H1 (cell line): ENCODE results near the gene MTMR6. TPM values are rescaled to one million over a fixed set of nuclear protein-coding genes. Genes with fewer than 3 reads are reported as not detected.

Experiments used
- CTCF ChIA-PET: fragments of 300-600 bp; sonication (Branson Sonifier 250); formaldehyde crosslinking; loops from one replicate; lab custom pipeline; 2021; ENCODE audit not compliant: partially characterized antibody; lab: Charles Lee
- POLR2A ChIA-PET: fragments of 300-600 bp; sonication (Branson Sonifier 250); formaldehyde crosslinking; loops from one replicate; lab custom pipeline; 2021; ENCODE audit warnings: inconsistent platforms; ENCODE audit not compliant: partially characterized antibody; lab: Charles Lee
- DNase-seq, 2 experiments: peaks; one replicate each; pipeline versions ENCODE4 v3.0.0 to v3.0.0-alpha.2; 2010 to 2022; ENCODE audit warnings: low spot score in 2 of 2, low read depth in 1 of 2, mixed read lengths in 1 of 2
- FAIRE-seq: peaks from 2 replicates; lab custom pipeline; 2011; peaks lifted over from hg19 to GRCh38; lab: Jason Lieb, UNC
- H2AFZ ChIP-seq: 2 replicates; pipeline ENCODE4 v1.8.1; 2012; ENCODE audit warnings: low read length, inconsistent platforms
- H2AK5ac ChIP-seq: 2 replicates; pipeline ENCODE4 v1.6.1; 2013; ENCODE audit warnings: low read depth, low read length
- H2BK120ac ChIP-seq: replicated peaks from 2 replicates; pipeline ENCODE3; 2013; ENCODE audit warnings: low read depth, low read length, inconsistent platforms
- H2BK12ac ChIP-seq: 2 replicates; pipeline ENCODE4 v1.6.1; 2013; ENCODE audit warnings: low read depth, low read length
- H2BK15ac ChIP-seq: 2 replicates; pipeline ENCODE4 v1.6.1; 2013; ENCODE audit warnings: low read length
- H2BK20ac ChIP-seq: 2 replicates; pipeline ENCODE4 v1.6.1; 2013; ENCODE audit warnings: low read length
- H2BK5ac ChIP-seq: 2 replicates; pipeline ENCODE4 v1.6.1; 2013; ENCODE audit warnings: low read depth, low read length
- H3K14ac ChIP-seq: 2 replicates; pipeline ENCODE4 v1.6.1; 2013; ENCODE audit warnings: inconsistent platforms; ENCODE audit not compliant: insufficient read length
- H3K18ac ChIP-seq: 2 replicates; pipeline ENCODE4 v1.6.1; 2013; ENCODE audit warnings: low read length; ENCODE audit errors: extremely low read depth
- H3K23ac ChIP-seq: 2 replicates; pipeline ENCODE4 v1.6.1; 2013; ENCODE audit warnings: inconsistent platforms; ENCODE audit not compliant: insufficient read length
- H3K23me2 ChIP-seq: 2 replicates; pipeline ENCODE4 v1.6.1; 2013; ENCODE audit warnings: low read depth, low read length
- H3K27ac ChIP-seq: 2 replicates; pipeline ENCODE4 v1.6.1; 2011; ENCODE audit warnings: low read depth, low read length, inconsistent platforms
- H3K27me3 ChIP-seq, 4 experiments: replicated peaks in 1 of 4; 1 replicate in 1 of 4; 2 replicates in 3 of 4; pipeline versions ENCODE4 v1.6.1 to v1.8.1; 2011 to 2013; ENCODE audit warnings: low read length in 3 of 4, mild to moderate bottlenecking in 3 of 4, inconsistent platforms in 2 of 4, mixed read lengths in 2 of 4, moderate library complexity in 1 of 4; ENCODE audit not compliant: control insufficient read depth in 3 of 4, insufficient read depth in 3 of 4; ENCODE audit errors: extremely low read depth in 1 of 4
- H3K36me3 ChIP-seq, 4 experiments: 2 replicates each; pipeline versions ENCODE4 v1.6.1 to v1.8.1; 2011 to 2013; ENCODE audit warnings: mild to moderate bottlenecking in 4 of 4, low read length in 3 of 4, moderate library complexity in 2 of 4, control low read depth in 1 of 4, inconsistent platforms in 1 of 4; ENCODE audit not compliant: insufficient read depth in 4 of 4, control insufficient read depth in 2 of 4
- H3K4ac ChIP-seq: replicated peaks from 2 replicates; pipeline ENCODE3; 2013; ENCODE audit warnings: low read length, low read depth, mixed read lengths, inconsistent platforms; ENCODE audit not compliant: insufficient read length
- H3K4me1 ChIP-seq, 4 experiments: replicated peaks in 1 of 4; 1 replicate in 1 of 4; 2 replicates in 3 of 4; pipeline versions ENCODE4 v1.6.1 to v1.8.1; 2011 to 2013; ENCODE audit warnings: low read length in 3 of 4, inconsistent platforms in 2 of 4, mixed read lengths in 1 of 4; ENCODE audit not compliant: insufficient read depth in 4 of 4, control insufficient read depth in 3 of 4
- H3K4me2 ChIP-seq, 2 experiments: 2 replicates each; pipeline versions ENCODE4 v1.6.1 to v1.8.1; 2011 to 2013; ENCODE audit warnings: low read depth in 2 of 2, low read length in 2 of 2, control low read depth in 1 of 2, inconsistent platforms in 1 of 2, mild to moderate bottlenecking in 1 of 2; ENCODE audit not compliant: insufficient read depth in 1 of 2
- H3K4me3 ChIP-seq, 4 experiments: fragments of 200-600, 300-600 bp in 1 of 4; sonication (generic), shearing (Covaris generic), sonication (Bioruptor Twin) in 1 of 4; 2 replicates each; pipeline versions ENCODE4 v1.5.1 to v1.8.1; 2011 to 2016; ENCODE audit warnings: low read length in 4 of 4, low read depth in 3 of 4, control low read depth in 2 of 4, inconsistent platforms in 2 of 4, mild to moderate bottlenecking in 2 of 4, mixed read lengths in 1 of 4, moderate library complexity in 1 of 4; ENCODE audit not compliant: insufficient read depth in 2 of 4; ENCODE audit errors: extremely low read depth in 1 of 4
- H3K56ac ChIP-seq: replicated peaks from 2 replicates; pipeline ENCODE3; 2013; ENCODE audit warnings: low read depth, mild to moderate bottlenecking, mixed read lengths, low read length, inconsistent platforms; ENCODE audit not compliant: insufficient read length
- H3K79me1 ChIP-seq: 2 replicates; pipeline ENCODE4 v1.6.1; 2013; ENCODE audit warnings: low read depth, low read length, control low read depth
- H3K79me2 ChIP-seq, 2 experiments: 2 replicates each; pipeline versions ENCODE4 v1.6.1 to v1.8.1; 2012 to 2013; ENCODE audit warnings: low read length in 2 of 2, mild to moderate bottlenecking in 2 of 2, inconsistent platforms in 1 of 2; ENCODE audit not compliant: insufficient read depth in 2 of 2, control insufficient read depth in 1 of 2
- H3K9ac ChIP-seq, 4 experiments: replicated peaks in 1 of 4; 1 replicate in 1 of 4; 2 replicates in 3 of 4; pipeline versions ENCODE4 v1.6.1 to v1.8.1; 2011 to 2013; ENCODE audit warnings: low read depth in 3 of 4, low read length in 3 of 4, control low read depth in 2 of 4, mild to moderate bottlenecking in 2 of 4, moderate library complexity in 2 of 4, inconsistent platforms in 1 of 4; ENCODE audit errors: extremely low read depth in 1 of 4
- H3K9me3 ChIP-seq, 2 experiments: 2 replicates each; pipeline versions ENCODE4 v1.6.1 to v1.8.1; 2012 to 2013; ENCODE audit warnings: mild to moderate bottlenecking in 2 of 2, moderate library complexity in 2 of 2, control low read depth in 1 of 2, inconsistent platforms in 1 of 2, low read depth in 1 of 2, low read length in 1 of 2, mixed read lengths in 1 of 2; ENCODE audit not compliant: insufficient read depth in 2 of 2
- H4K20me1 ChIP-seq, 2 experiments: replicated peaks in 1 of 2; 2 replicates each; pipeline versions ENCODE3 to v1.8.1; 2011 to 2013; ENCODE audit warnings: inconsistent platforms in 2 of 2, low read length in 2 of 2, mild to moderate bottlenecking in 1 of 2; ENCODE audit not compliant: insufficient read depth in 2 of 2, control insufficient read depth in 1 of 2
- H4K5ac ChIP-seq: 2 replicates; pipeline ENCODE4 v1.6.1; 2013; ENCODE audit warnings: low read length, low read depth, mixed read lengths, inconsistent platforms; ENCODE audit not compliant: insufficient read length
- H4K8ac ChIP-seq: 2 replicates; pipeline ENCODE4 v1.8.0; 2013; ENCODE audit warnings: mild to moderate bottlenecking, moderate library complexity, low read length, inconsistent platforms; ENCODE audit not compliant: insufficient read depth; ENCODE audit errors: extremely low read depth
- H4K91ac ChIP-seq: replicated peaks from 2 replicates; pipeline ENCODE3; 2013; ENCODE audit warnings: low read length, mixed read lengths, inconsistent platforms; ENCODE audit not compliant: insufficient read length
- CTBP2 ChIP-seq: IDR thresholded peaks from 2 replicates; pipeline ENCODE4 v1.7.0; 2011; ENCODE audit warnings: borderline replicate concordance, mild to moderate bottlenecking, moderate library complexity, mixed read lengths, low read length; ENCODE audit not compliant: insufficient read depth, insufficient read length
- JUN ChIP-seq: IDR thresholded peaks from 2 replicates; pipeline ENCODE4 v1.6.1; 2011; ENCODE audit warnings: low read depth, mild to moderate bottlenecking, improper control_type of control experiment, low read length
- MAFK ChIP-seq: IDR thresholded peaks from 2 replicates; pipeline ENCODE4 v1.6.1; 2012; ENCODE audit warnings: low read depth, mild to moderate bottlenecking, improper control_type of control experiment, low read length
- SIX5 ChIP-seq: IDR thresholded peaks from 2 replicates; pipeline ENCODE4 v1.6.1; 2011; ENCODE audit warnings: mild to moderate bottlenecking, low read depth, low read length
- WGBS, 2 experiments: shearing (Covaris generic) in 1 of 2; methylation state at CpG; one replicate each; pipeline versions ENCODE4 v1.1.6 to v1.1.7; 2013 to 2015; ENCODE audit warnings: low lambda C conversion rate in 2 of 2, mixed read lengths in 2 of 2, inconsistent platforms in 1 of 2, low coverage in 1 of 2, missing lambda C conversion rate in 1 of 2; ENCODE audit not compliant: insufficient replicate concordance in 2 of 2, insufficient coverage in 1 of 2, insufficient read length in 1 of 2; ENCODE audit errors: extremely low coverage in 1 of 2, missing lambda C conversion rate in 1 of 2; 5-methylcytosine and 5-hydroxymethylcytosine counted together
- polyA plus RNA-seq, 7 experiments: library from polyadenylated mRNA; depleted of rRNA in 3 of 7; stranded (reverse) in 5 of 7; unstranded in 2 of 7; fragments of >200 nt in 5 of 7; fragments of 200-250 nt in 2 of 7; gene quantifications; 1 replicate in 5 of 7; 2 replicates in 1 of 7; 4 replicates in 1 of 7; pipeline versions ENCODE4 v1.2.1 to v1.2.3, GENCODE V29; 2011 to 2013; ENCODE audit warnings: missing spikeins in 2 of 7, mixed read lengths in 2 of 7
- total RNA-seq: library from RNA; stranded (reverse); fragmentation: NEBNext Ultra II Directional; extraction: Animal tissue kit (Norgen Biotek cat#: 25700); gene quantifications from 2 replicates; pipeline ENCODE4 v1.2.1, GENCODE V29; 2021

MTMR6 gene
- total and polyA plus RNA-seq, 2 of the 8 experiments (the other 6 are each of a cell fraction or from before 2014, with no cell fraction given) = 2.1 to 8.4 TPM

DNA sequence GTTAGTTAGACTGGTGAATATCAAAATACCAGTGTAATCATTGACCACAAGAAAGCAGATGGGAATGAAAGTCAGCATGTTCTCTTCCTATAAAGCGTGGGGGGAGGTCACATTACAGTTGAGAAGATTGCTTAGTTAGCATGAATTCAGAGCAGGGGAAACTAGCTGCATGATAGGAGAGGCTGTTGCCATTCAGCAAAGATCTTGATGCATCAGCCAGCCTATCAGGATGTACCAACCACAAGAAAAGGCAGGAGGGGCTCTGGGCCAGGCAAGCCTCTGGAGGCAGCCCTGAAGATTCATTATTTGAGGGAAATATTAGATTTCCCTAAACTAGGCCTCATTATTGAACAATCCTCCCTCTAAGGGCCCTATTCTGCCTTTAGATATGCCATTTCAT lies 5.0 kb upstream of the MTMR6 start:
- no peak for TF ChIP-seq CTBP2
- no peak for TF ChIP-seq JUN
- TF ChIP-seq SIX5 = no peak
- TF ChIP-seq MAFK = peak; percentile 28; the same call in 1 of the 2 replicates
- DNase-seq (no peak), FAIRE-seq (peak; percentile 36)
- H2BK5ac ChIP-seq = no peak overlapping the region
- H2BK120ac ChIP-seq = no peak overlapping the region
- peaks cover 0 to 6% (median 1%) of the 10 kb centered on the region in 4 experiments; a peak in 2 of 7 replicates for H3K27me3 ChIP-seq
- H3K18ac ChIP-seq = no peak overlapping the region
- no peak overlapping the region for H2BK12ac ChIP-seq
- H3K14ac ChIP-seq = no peak overlapping the region
- no peaks in the 10 kb centered on the region for H4K20me1 ChIP-seq
- no peaks in the 10 kb centered on the region for H3K23me2 ChIP-seq
- no peak overlapping the region for H3K23ac ChIP-seq
- H3K79me2 ChIP-seq = no peaks in the 10 kb centered on the region
- peak overlapping the region; percentile 95 for H2AFZ ChIP-seq
- CTCF ChIA-PET = no interaction called here
- no peak overlapping the region for H3K56ac ChIP-seq
- H3K79me1 ChIP-seq = no peaks in the 10 kb centered on the region
- POLR2A ChIA-PET = interaction anchor here (1.9 kb wide), 1 partner anchor 12 kb away, joined by 6 read pairs; no protein-coding TSS in a partner anchor
- no peaks in the 10 kb centered on the region for H3K9me3 ChIP-seq
- H3K4me1 ChIP-seq = no peaks in the 10 kb centered on the region
- no peak overlapping the region for H2BK20ac ChIP-seq
- H2BK15ac ChIP-seq = no peak overlapping the region
- no peaks in the 10 kb centered on the region for H3K36me3 ChIP-seq
- no peak overlapping the region; a peak in 1 of 4 replicates for H3K4me2 ChIP-seq
- H3K9ac ChIP-seq = no peak overlapping the region
- no peak overlapping the region for H2AK5ac ChIP-seq
- H3K4me3 ChIP-seq = no peak overlapping the region
- H3K4ac ChIP-seq = no peak overlapping the region
- H3K27ac ChIP-seq = no peak overlapping the region
- H4K91ac ChIP-seq = no peak overlapping the region
- no peak overlapping the region for H4K5ac ChIP-seq
- 63% methylated on average over 1 of the region's 1 CpG; no CpG with 5 or more reads in 1 of the 2 experiments for WGBS, 2 experiments
- no peak overlapping the region for H4K8ac ChIP-seq
